MM.1S (cell line): ENCODE data around the gene KCNIP4.

Experiments used
- DNase-seq: peaks from one replicate; pipeline ENCODE4 v3.0.0-alpha.2; 2015
- H2AFZ ChIP-seq: fragments of 300-600 bp; sonication (generic); 2 replicates; pipeline ENCODE4 v1.6.0; 2016; ENCODE audit warnings: antibody characterized with exemption, low read length
- H3F3A ChIP-seq: fragments of 300-600 bp; sonication (generic); 2 replicates; pipeline ENCODE4 v1.6.1; 2016; ENCODE audit warnings: mild to moderate bottlenecking, antibody characterized with exemption, low read length, moderate library complexity, mixed read lengths; ENCODE audit not compliant: insufficient read depth
- H3K27ac ChIP-seq: fragments of 300-600 bp; sonication (generic); 2 replicates; pipeline ENCODE4 v1.5.1; 2016; ENCODE audit warnings: mild to moderate bottlenecking, low read length
- H3K27me3 ChIP-seq: fragments of 300-600 bp; sonication (generic); replicated peaks from 2 replicates; pipeline ENCODE4 v1.6.0; 2016; ENCODE audit warnings: low read length; ENCODE audit not compliant: insufficient read depth
- H3K36me3 ChIP-seq: fragments of 300-600 bp; sonication (generic); replicated peaks from 2 replicates; pipeline ENCODE4 v1.6.1; 2016; ENCODE audit warnings: mild to moderate bottlenecking, low read length, mixed read lengths; ENCODE audit not compliant: insufficient read depth
- H3K4me1 ChIP-seq: fragments of 300-600 bp; sonication (generic); 2 replicates; pipeline ENCODE4 v1.6.1; 2016; ENCODE audit warnings: low read length, mixed read lengths
- H3K4me2 ChIP-seq: fragments of 300-600 bp; sonication (generic); 2 replicates; pipeline ENCODE4 v1.6.0; 2016; ENCODE audit warnings: low read depth, low read length
- H3K4me3 ChIP-seq: fragments of 300-600 bp; sonication (generic); 2 replicates; pipeline ENCODE4 v1.5.1; 2016; ENCODE audit warnings: low read length, mixed read lengths
- H3K79me2 ChIP-seq: fragments of 300-600 bp; sonication (generic); 2 replicates; pipeline ENCODE4 v1.6.1; 2016; ENCODE audit warnings: mixed run types, low read length, mixed read lengths
- H3K9ac ChIP-seq: fragments of 300-600 bp; sonication (generic); 2 replicates; pipeline ENCODE4 v1.6.1; 2016; ENCODE audit warnings: low read length, mixed read lengths
- H3K9me2 ChIP-seq: fragments of 300-600 bp; sonication (generic); replicated peaks from 2 replicates; pipeline ENCODE4 v1.6.1; 2016; ENCODE audit warnings: mild to moderate bottlenecking, low read length, mixed read lengths; ENCODE audit not compliant: insufficient read depth
- H3K9me3 ChIP-seq: fragments of 300-600 bp; sonication (generic); replicated peaks from 2 replicates; pipeline ENCODE4 v1.6.1; 2016; ENCODE audit warnings: mild to moderate bottlenecking, low read length, mixed read lengths; ENCODE audit not compliant: insufficient read depth
- H4K20me1 ChIP-seq: fragments of 300-600 bp; sonication (generic); 2 replicates; pipeline ENCODE4 v1.6.1; 2016; ENCODE audit warnings: mild to moderate bottlenecking, low read length, moderate library complexity, mixed read lengths; ENCODE audit not compliant: insufficient read depth
- CTCF ChIP-seq: fragments of 300-600 bp; sonication (generic); IDR thresholded peaks from 2 replicates; pipeline ENCODE4 v1.5.1; 2016; ENCODE audit warnings: antibody characterized with exemption, low read length, mixed read lengths
- EZH2 ChIP-seq: fragments of 300-600 bp; sonication (generic); optimal IDR thresholded peaks from 2 replicates; pipeline ENCODE3; 2017; ENCODE audit warnings: low read depth, mild to moderate bottlenecking, antibody characterized with exemption, low read length, mixed read lengths
- EZH2phosphoT487 ChIP-seq: fragments of 300-600 bp; sonication (generic); IDR thresholded peaks from 2 replicates; pipeline ENCODE4 v1.6.1; 2018; ENCODE audit warnings: antibody characterized with exemption, low read length

Gene KCNIP4

GRCh38 chr4:21387683-21388082 is 560.9 kb downstream of the KCNIP4 start:
- Histone ChIP-seq H4K20me1 (no peaks in the 10 kb centered on the region), H3K4me1 (no peaks in the 10 kb centered on the region), H3K4me2 (no peak overlapping the region), H3K36me3 (no peaks in the 10 kb centered on the region), H3K9me2 (no peaks in the 10 kb centered on the region), H3K79me2 (no peaks in the 10 kb centered on the region), H3F3A (no peaks in the 10 kb centered on the region), H3K27me3 (no peaks in the 10 kb centered on the region), H3K27ac (no peak overlapping the region), H3K9me3 (no peaks in the 10 kb centered on the region), H3K9ac (no peak overlapping the region), H2AFZ (no peak overlapping the region), H3K4me3 (no peak overlapping the region)
- TF ChIP-seq EZH2: no peak
- no peak for TF ChIP-seq CTCF
- no peak for TF ChIP-seq EZH2phosphoT487
- DNase-seq: no peak

GRCh38 chr4:21386166-21386780 is 562.3 kb downstream of the KCNIP4 start:
- H3K4me3 ChIP-seq: no peak overlapping the region
- H3K9me3 ChIP-seq: no peaks in the 10 kb centered on the region
- no peak for DNase-seq
- H3F3A ChIP-seq: no peaks in the 10 kb centered on the region
- no peak overlapping the region for H2AFZ ChIP-seq
- no peaks in the 10 kb centered on the region for H3K4me1 ChIP-seq
- H3K79me2 ChIP-seq: no peaks in the 10 kb centered on the region
- no peaks in the 10 kb centered on the region for H3K36me3 ChIP-seq
- TF ChIP-seq CTCF (no peak), EZH2phosphoT487 (no peak), EZH2 (no peak)
- no peak overlapping the region for H3K9ac ChIP-seq
- H4K20me1 ChIP-seq: no peaks in the 10 kb centered on the region
- no peak overlapping the region for H3K27ac ChIP-seq
- no peaks in the 10 kb centered on the region for H3K9me2 ChIP-seq
- no peak overlapping the region for H3K4me2 ChIP-seq
- no peaks in the 10 kb centered on the region for H3K27me3 ChIP-seq

GRCh38 chr4:21385706-21386105 is 562.9 kb downstream of the KCNIP4 start:
- Histone ChIP-seq H4K20me1 (no peaks in the 10 kb centered on the region), H3K9ac (no peak overlapping the region)

More at GRCh38 chr4:21385706-21386105, 562.9 kb downstream of the KCNIP4 start:
- Histone ChIP-seq H2AFZ (no peak overlapping the region), H3K4me1 (no peaks in the 10 kb centered on the region), H3K27ac (no peak overlapping the region), H3F3A (no peaks in the 10 kb centered on the region), H3K36me3 (no peaks in the 10 kb centered on the region), H3K4me3 (no peak overlapping the region), H3K4me2 (no peak overlapping the region), H3K9me3 (no peaks in the 10 kb centered on the region), H3K79me2 (no peaks in the 10 kb centered on the region), H3K9me2 (no peaks in the 10 kb centered on the region), H3K27me3 (no peaks in the 10 kb centered on the region)
- DNase-seq: no peak
- TF ChIP-seq EZH2phosphoT487: no peak
- no peak for TF ChIP-seq CTCF
- TF ChIP-seq EZH2: no peak
